GM20000 (cell line): ENCODE data around the gene CFD.

Experiments
- DNase-seq: peaks from one replicate; pipeline ENCODE4 v3.0.0; 2012; ENCODE audit warnings: low spot score
- CTCF ChIP-seq: IDR thresholded peaks from 2 replicates; pipeline ENCODE4 v1.5.1; 2012; ENCODE audit warnings: mild to moderate bottlenecking, control low read depth; ENCODE audit errors: extremely low read depth, missing control alignments

Gene CFD

GRCh38 chr19:892894-893689, 33.6 kb downstream of the CFD start, which contains the start of the genes MED16 and RNU6-9:
Gene MED16, minus strand, starts transcription at chr19:893187. Its CDS starts 2,056 bp downstream, at chr19:891131.
Gene RNU6-9, plus strand, starts transcription at chr19:893484.
- DNase-seq = peak; percentile 100
- no peak for TF ChIP-seq CTCF

GRCh38 chr19:896434-896833, 37.0 kb downstream of the CFD start:
- no peak for DNase-seq
- TF ChIP-seq CTCF = no peak

GRCh38 chr19:896999-897398, 37.5 kb downstream of the CFD start:
- no peak for DNase-seq
- TF ChIP-seq CTCF = no peak

- DNase-seq = no peak
- TF ChIP-seq CTCF = no peak
Measured at GRCh38 chr19:897442-898039, 38.1 kb downstream of the CFD start.

GRCh38 chr19:898663-899062, 39.2 kb downstream of the CFD start:
- no peak for DNase-seq
- no peak for TF ChIP-seq CTCF

- DNase-seq = no peak
- no peak for TF ChIP-seq CTCF
Measured at GRCh38 chr19:899336-900042, 40.0 kb downstream of the CFD start.

GRCh38 chr19:900043-900301, 40.5 kb downstream of the CFD start:
- no peak for DNase-seq
- no peak for TF ChIP-seq CTCF
